ENCODE results near the gene OST4. TPM values are rescaled to one million over a fixed set of nuclear protein-coding genes. Genes with fewer than 3 reads are reported as not detected.
A peak's percentile ranks its signal among the peaks of the same experiment; 100 is the strongest.

The OST4 gene
- polyA plus RNA-seq, 1 donor (not counting 4 experiments of a cell fraction or from before 2014, with no cell fraction given) = 393 TPM

DNA sequence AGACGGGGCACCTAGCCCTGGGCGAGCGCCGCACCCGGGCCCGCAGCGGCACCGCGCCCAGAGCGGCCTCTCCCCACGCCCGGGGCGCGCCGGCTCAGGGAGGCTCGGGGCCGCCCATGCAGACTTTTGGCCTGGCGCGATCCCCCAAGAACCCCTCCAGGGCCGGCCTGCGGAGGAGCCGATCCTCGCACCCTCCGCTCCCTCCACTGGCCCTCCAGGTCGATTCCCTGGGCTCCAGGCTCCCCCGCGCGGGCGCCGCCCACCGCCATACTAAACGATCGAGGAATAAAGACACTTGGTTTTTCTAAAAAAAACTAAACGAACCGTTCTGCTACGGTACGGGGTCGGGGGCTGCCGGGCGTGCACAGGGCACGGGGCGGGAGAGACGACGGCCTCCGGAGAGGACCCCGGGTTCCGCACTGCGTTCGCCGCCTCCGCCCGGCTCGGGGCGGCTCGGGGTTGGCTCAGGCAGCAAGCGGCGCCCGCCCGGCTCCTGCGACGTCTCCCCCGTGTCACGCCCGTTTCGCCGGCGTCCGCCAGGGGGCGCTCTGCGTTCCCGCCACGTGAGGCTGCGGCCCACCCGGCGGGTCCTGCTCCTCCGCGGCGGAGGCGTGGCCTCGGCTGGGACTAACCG lies 14.8 kb upstream of the OST4 start:
- Histone ChIP-seq H3K79me2 (ENCODE audit: control insufficient read depth, insufficient read depth, low read length) (no peaks in the 10 kb centered on the region), H3K9me1 (ENCODE audit: control insufficient read depth, extremely low read depth, insufficient read depth, low read length) (no peaks in the 10 kb centered on the region), H2AFZ (ENCODE audit: control insufficient read depth, low read length) (peak overlapping the region; percentile 51), H3K36me3 (ENCODE audit: control insufficient read depth in 2 of 2, extremely low read depth in 1 of 2, insufficient read depth in 2 of 2, low read length in 2 of 2) (no peaks in the 10 kb centered on the region), H3K9ac (ENCODE audit: control insufficient read depth, extremely low read depth, insufficient read depth, low read length) (peak overlapping the region; percentile 73), H3K4me1 (ENCODE audit: control insufficient read depth, extremely low read depth, insufficient read depth, low read length) (peaks cover 17% of the 10 kb centered on the region), H3K4me2 (ENCODE audit: control insufficient read depth, extremely low read depth, insufficient read depth, low read depth, low read length) (peak overlapping the region; percentile 79), H3K27ac (ENCODE audit: control insufficient read depth, insufficient read depth, low read length) (peak overlapping the region; percentile 43), H3K27me3 (ENCODE audit: control insufficient read depth, extremely low read depth, insufficient read depth, low read length) (no peaks in the 10 kb centered on the region), H3K9me3 (ENCODE audit: control insufficient read depth, low read depth, low read length) (no peaks in the 10 kb centered on the region), H4K20me1 (ENCODE audit: control insufficient read depth, extremely low read depth, insufficient read depth, low read length) (no peaks in the 10 kb centered on the region), H3K4me3 (ENCODE audit: control insufficient read depth in 2 of 3, extremely low read depth in 1 of 3, insufficient read depth in 2 of 3, low read depth in 1 of 3, low read length in 3 of 3) (peak overlapping the region; percentile 55 to 85 (median 69))
- TF ChIP-seq EZH2 (IDR thresholded peaks at IDR 0.05; ENCODE audit: low read length) = no peak
- TF ChIP-seq, protein P1, sequence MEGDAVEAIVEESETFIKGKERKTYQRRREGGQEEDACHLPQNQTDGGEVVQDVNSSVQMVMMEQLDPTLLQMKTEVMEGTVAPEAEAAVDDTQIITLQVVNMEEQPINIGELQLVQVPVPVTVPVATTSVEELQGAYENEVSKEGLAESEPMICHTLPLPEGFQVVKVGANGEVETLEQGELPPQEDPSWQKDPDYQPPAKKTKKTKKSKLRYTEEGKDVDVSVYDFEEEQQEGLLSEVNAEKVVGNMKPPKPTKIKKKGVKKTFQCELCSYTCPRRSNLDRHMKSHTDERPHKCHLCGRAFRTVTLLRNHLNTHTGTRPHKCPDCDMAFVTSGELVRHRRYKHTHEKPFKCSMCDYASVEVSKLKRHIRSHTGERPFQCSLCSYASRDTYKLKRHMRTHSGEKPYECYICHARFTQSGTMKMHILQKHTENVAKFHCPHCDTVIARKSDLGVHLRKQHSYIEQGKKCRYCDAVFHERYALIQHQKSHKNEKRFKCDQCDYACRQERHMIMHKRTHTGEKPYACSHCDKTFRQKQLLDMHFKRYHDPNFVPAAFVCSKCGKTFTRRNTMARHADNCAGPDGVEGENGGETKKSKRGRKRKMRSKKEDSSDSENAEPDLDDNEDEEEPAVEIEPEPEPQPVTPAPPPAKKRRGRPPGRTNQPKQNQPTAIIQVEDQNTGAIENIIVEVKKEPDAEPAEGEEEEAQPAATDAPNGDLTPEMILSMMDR (optimal IDR thresholded peaks at IDR 0.05 in 1 of 3, IDR thresholded peaks at IDR 0.05 in 1 of 3, conservative IDR thresholded peaks at IDR 0.05 in 1 of 3; ENCODE audit: extremely low read depth in 1 of 3, insufficient read depth in 2 of 3, low read length in 3 of 3) = peak; percentile 41 to 92 (median 78)
- DNase-seq (ENCODE audit: low read depth, low spot score) (peak; percentile 41), FAIRE-seq (no peak)
- dilution Hi-C loops (cut with MboI; ENCODE audit: extremely low pct_ligation_motif_present, low sequenced_read_pairs) = no loop called here

GRCh38 chr2:27085673-27086089 lies 14.2 kb upstream of the OST4 start:
- H3K4me2 ChIP-seq (ENCODE audit: control insufficient read depth, extremely low read depth, insufficient read depth, low read depth, low read length) = peak overlapping the region; percentile 79
- no peak for FAIRE-seq
- peak overlapping the region; percentile 2 for H3K27ac ChIP-seq (ENCODE audit: control insufficient read depth, insufficient read depth, low read length)
- TF ChIP-seq EZH2 (IDR thresholded peaks at IDR 0.05; ENCODE audit: low read length) = no peak
- TF ChIP-seq, protein P1 (optimal IDR thresholded peaks at IDR 0.05 in 1 of 3, IDR thresholded peaks at IDR 0.05 in 1 of 3, conservative IDR thresholded peaks at IDR 0.05 in 1 of 3; ENCODE audit: extremely low read depth in 1 of 3, insufficient read depth in 2 of 3, low read length in 3 of 3) = peak in 1 of 3 experiments; percentile 80
- no peaks in the 10 kb centered on the region for H4K20me1 ChIP-seq (ENCODE audit: control insufficient read depth, extremely low read depth, insufficient read depth, low read length)
- peaks cover 18% of the 10 kb centered on the region for H3K4me1 ChIP-seq (ENCODE audit: control insufficient read depth, extremely low read depth, insufficient read depth, low read length)
- no peaks in the 10 kb centered on the region for H3K36me3 ChIP-seq (ENCODE audit: control insufficient read depth in 2 of 2, extremely low read depth in 1 of 2, insufficient read depth in 2 of 2, low read length in 2 of 2)
- peak overlapping the region; percentile 55 to 85 (median 69) for H3K4me3 ChIP-seq (ENCODE audit: control insufficient read depth in 2 of 3, extremely low read depth in 1 of 3, insufficient read depth in 2 of 3, low read depth in 1 of 3, low read length in 3 of 3)
- H3K79me2 ChIP-seq (ENCODE audit: control insufficient read depth, insufficient read depth, low read length) = no peaks in the 10 kb centered on the region
- peak; percentile 35 for DNase-seq (ENCODE audit: low read depth, low spot score)
- dilution Hi-C loops (cut with MboI; ENCODE audit: extremely low pct_ligation_motif_present, low sequenced_read_pairs) = no loop called here
- H3K9me3 ChIP-seq (ENCODE audit: control insufficient read depth, low read depth, low read length) = no peaks in the 10 kb centered on the region
- H2AFZ ChIP-seq (ENCODE audit: control insufficient read depth, low read length) = peak overlapping the region; percentile 65
- H3K27me3 ChIP-seq (ENCODE audit: control insufficient read depth, extremely low read depth, insufficient read depth, low read length) = no peaks in the 10 kb centered on the region
- H3K9ac ChIP-seq (ENCODE audit: control insufficient read depth, extremely low read depth, insufficient read depth, low read length) = peak overlapping the region; percentile 73
- no peaks in the 10 kb centered on the region for H3K9me1 ChIP-seq (ENCODE audit: control insufficient read depth, extremely low read depth, insufficient read depth, low read length)
